OCI-LY7 (cell line): Measurements from ENCODE around the gene DNER. TPM values are rescaled to one million over a fixed set of nuclear protein-coding genes. Genes with fewer than 3 reads are reported as not detected.

ENCODE experiments used
- BruUV-seq: library from RNA; stranded (reverse); fragments of 400-500 nt; replicated peaks from 2 replicates; lab custom pipeline; 2021; lab: Mats Ljungman, UMichigan
- CTCF ChIA-PET: fragments of 300-600 bp; sonication (Branson Sonifier 250); formaldehyde crosslinking; loops from one replicate; lab custom pipeline; 2022; ENCODE audit warnings: antibody characterized with exemption; ENCODE audit not compliant: unreplicated experiment; lab: Charles Lee
- POLR2A ChIA-PET: fragments of 300-600 bp; sonication (Branson Sonifier 250); formaldehyde crosslinking; loops from one replicate; lab custom pipeline; 2022; ENCODE audit warnings: antibody characterized with exemption; lab: Charles Lee
- DNase-seq: peaks from one replicate; pipeline ENCODE4 v3.0.0-alpha.2; 2015; ENCODE audit warnings: low spot score
- H2AFZ ChIP-seq: fragments of 200-600 bp; sonication (generic), shearing (Covaris generic); 2 replicates; pipeline ENCODE4 v1.6.1; 2014; ENCODE audit warnings: mild to moderate bottlenecking, antibody characterized with exemption, low read length, moderate library complexity
- H3K27ac ChIP-seq: fragments of 200-600 bp; sonication (generic); 2 replicates; pipeline ENCODE4 v1.5.1; 2014; ENCODE audit warnings: mixed run types, low read depth, mild to moderate bottlenecking, moderate library complexity, low read length, inconsistent platforms; ENCODE audit not compliant: poor library complexity, severe bottlenecking
- H3K36me3 ChIP-seq: fragments of 200-600 bp; sonication (generic); 2 replicates; pipeline ENCODE4 v1.6.1; 2014; ENCODE audit warnings: mild to moderate bottlenecking, antibody characterized with exemption, low read length, moderate library complexity, mixed read lengths; ENCODE audit not compliant: insufficient read depth
- H3K4me1 ChIP-seq: fragments of 200-600 bp; sonication (generic); 2 replicates; pipeline ENCODE4 v1.5.1; 2014; ENCODE audit warnings: mild to moderate bottlenecking, low read length; ENCODE audit not compliant: insufficient read depth, poor library complexity, severe bottlenecking
- H3K4me2 ChIP-seq: fragments of 200-600 bp; sonication (generic); 2 replicates; pipeline ENCODE4 v1.6.1; 2014; ENCODE audit warnings: mild to moderate bottlenecking, low read length
- H3K4me3 ChIP-seq: fragments of 200-600 bp; sonication (generic); 2 replicates; pipeline ENCODE4 v1.5.1; 2014; ENCODE audit warnings: mild to moderate bottlenecking, low read depth, low read length; ENCODE audit not compliant: poor library complexity, severe bottlenecking
- H3K79me2 ChIP-seq: fragments of 200-600 bp; sonication (generic); 2 replicates; pipeline ENCODE4 v1.6.1; 2016; ENCODE audit warnings: low read depth, mild to moderate bottlenecking, low read length, moderate library complexity, mixed read lengths; ENCODE audit not compliant: insufficient read depth
- H3K9me2 ChIP-seq: fragments of 200-600 bp; sonication (generic); 2 replicates; pipeline ENCODE4 v1.6.1; 2016; ENCODE audit warnings: mild to moderate bottlenecking, low read length, mixed read lengths; ENCODE audit not compliant: insufficient read depth
- H3K9me3 ChIP-seq: fragments of 200-600 bp; sonication (generic); 2 replicates; pipeline ENCODE4 v1.6.1; 2014; ENCODE audit warnings: mild to moderate bottlenecking, mixed run types, low read length, mixed read lengths
- H4K20me1 ChIP-seq: fragments of 200-600 bp; sonication (generic); 2 replicates; pipeline ENCODE4 v1.6.1; 2014; ENCODE audit warnings: mild to moderate bottlenecking, antibody characterized with exemption, low read length, moderate library complexity, mixed read lengths; ENCODE audit not compliant: insufficient read depth
- EZH2phosphoT487 ChIP-seq: fragments of 200-600 bp; sonication (generic); IDR thresholded peaks from 2 replicates; pipeline ENCODE4 v1.6.1; 2018; ENCODE audit warnings: low read depth, borderline replicate concordance, mild to moderate bottlenecking, mixed run types, antibody characterized with exemption, low read length, moderate library complexity, mixed read lengths
- intact Hi-C: fragments of 100-400 bp; cut with micrococcal nuclease; formaldehyde crosslinking; loops from one replicate; pipeline ENCODE4 v1.10.0; 2022; ENCODE audit not compliant: unreplicated experiment
- total RNA-seq, 2 experiments: library from RNA; depleted of rRNA in 1 of 2; stranded (reverse); fragments of >200 nt in 1 of 2; shearing (Covaris generic) in 1 of 2; gene quantifications; 2 replicates each; pipeline ENCODE4 v1.2.3, GENCODE V29; 2014 to 2022
- TF ChIP-seq, protein P1 (sequence below): fragments of 200-600 bp; sonication (generic); conservative IDR thresholded peaks from 2 replicates; pipeline ENCODE4 v1.5.1; 2014; ENCODE audit warnings: mild to moderate bottlenecking, antibody characterized with exemption, low read length, moderate library complexity, mixed read lengths

DNER gene
- total RNA-seq, 2 experiments from 2014 or later, result not detected

DNA sequence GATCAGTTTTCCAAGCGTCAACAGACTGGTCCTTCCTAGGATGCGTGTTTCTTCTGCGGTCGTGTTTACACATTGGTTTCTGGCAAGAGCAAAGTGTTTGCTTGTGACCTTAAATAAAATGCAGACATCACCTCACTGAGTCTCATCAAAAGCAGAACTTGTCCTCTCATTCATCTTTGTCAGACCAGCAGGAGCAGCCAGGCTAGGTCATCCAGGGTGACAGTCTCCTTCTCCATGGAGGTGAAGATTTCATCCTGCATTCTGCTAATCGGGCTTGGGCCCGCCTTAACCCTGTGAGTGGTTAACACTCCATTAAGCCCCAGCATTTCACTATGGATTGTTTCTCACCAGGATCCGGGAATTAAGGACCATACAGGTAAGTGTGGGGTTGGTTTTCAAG is 379.0 kb downstream of the DNER start:
- no peak overlapping the region for H3K27ac ChIP-seq
- H3K9me3 ChIP-seq, result no peaks in the 10 kb centered on the region
- H3K9me2 ChIP-seq, result no peaks in the 10 kb centered on the region
- H3K79me2 ChIP-seq, result no peaks in the 10 kb centered on the region
- DNase-seq, result no peak
- BruUV-seq, result no TSS peak
- H4K20me1 ChIP-seq, result no peaks in the 10 kb centered on the region
- no peak for TF ChIP-seq EZH2phosphoT487
- TF ChIP-seq, protein P1, sequence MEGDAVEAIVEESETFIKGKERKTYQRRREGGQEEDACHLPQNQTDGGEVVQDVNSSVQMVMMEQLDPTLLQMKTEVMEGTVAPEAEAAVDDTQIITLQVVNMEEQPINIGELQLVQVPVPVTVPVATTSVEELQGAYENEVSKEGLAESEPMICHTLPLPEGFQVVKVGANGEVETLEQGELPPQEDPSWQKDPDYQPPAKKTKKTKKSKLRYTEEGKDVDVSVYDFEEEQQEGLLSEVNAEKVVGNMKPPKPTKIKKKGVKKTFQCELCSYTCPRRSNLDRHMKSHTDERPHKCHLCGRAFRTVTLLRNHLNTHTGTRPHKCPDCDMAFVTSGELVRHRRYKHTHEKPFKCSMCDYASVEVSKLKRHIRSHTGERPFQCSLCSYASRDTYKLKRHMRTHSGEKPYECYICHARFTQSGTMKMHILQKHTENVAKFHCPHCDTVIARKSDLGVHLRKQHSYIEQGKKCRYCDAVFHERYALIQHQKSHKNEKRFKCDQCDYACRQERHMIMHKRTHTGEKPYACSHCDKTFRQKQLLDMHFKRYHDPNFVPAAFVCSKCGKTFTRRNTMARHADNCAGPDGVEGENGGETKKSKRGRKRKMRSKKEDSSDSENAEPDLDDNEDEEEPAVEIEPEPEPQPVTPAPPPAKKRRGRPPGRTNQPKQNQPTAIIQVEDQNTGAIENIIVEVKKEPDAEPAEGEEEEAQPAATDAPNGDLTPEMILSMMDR, result no peak
- H3K4me1 ChIP-seq, result peaks cover 14% of the 10 kb centered on the region
- POLR2A ChIA-PET, result no interaction called here
- H3K36me3 ChIP-seq, result no peaks in the 10 kb centered on the region
- H3K4me3 ChIP-seq, result no peak overlapping the region
- no peak overlapping the region for H3K4me2 ChIP-seq
- CTCF ChIA-PET, result no interaction called here
- H2AFZ ChIP-seq, result no peak overlapping the region
- intact Hi-C loops, result no loop called here

DNA sequence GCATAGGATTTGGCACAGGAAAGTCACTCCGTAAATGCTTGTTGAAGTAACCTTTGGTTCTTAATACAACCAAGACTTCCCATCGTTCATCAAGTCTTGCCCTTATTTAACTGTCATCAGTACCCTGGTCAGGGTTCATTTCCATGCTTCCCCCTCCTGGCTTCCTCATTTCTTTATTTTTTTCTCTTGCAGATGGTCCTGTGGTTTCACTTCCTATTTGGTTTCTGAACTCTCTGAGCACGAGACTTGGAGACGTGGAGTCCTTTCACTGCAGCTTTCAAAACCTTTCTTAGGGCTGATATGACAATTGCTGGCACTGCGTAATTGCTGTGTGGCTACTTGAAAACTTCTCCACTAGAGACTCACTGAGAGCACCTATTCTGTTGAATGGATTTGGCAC is 383.4 kb downstream of the DNER start:
- peak; percentile 60 for DNase-seq
- peak overlapping the region; percentile 44 for H3K4me2 ChIP-seq
- H3K27ac ChIP-seq, result no peak overlapping the region
- no peak for TF ChIP-seq EZH2phosphoT487
- TF ChIP-seq, protein P1, result no peak
- H3K9me2 ChIP-seq, result no peaks in the 10 kb centered on the region
- ChIA-PET POLR2A (interaction anchor here (1.1 kb wide), 1 partner anchor 10 kb away, joined by 3 read pairs; no protein-coding TSS in a partner anchor), CTCF (no interaction called here)
- intact Hi-C loops, result no loop called here
- no peaks in the 10 kb centered on the region for H4K20me1 ChIP-seq
- H3K36me3 ChIP-seq, result no peaks in the 10 kb centered on the region
- no peak overlapping the region for H2AFZ ChIP-seq
- H3K79me2 ChIP-seq, result no peaks in the 10 kb centered on the region
- BruUV-seq, result no TSS peak
- H3K4me3 ChIP-seq, result no peak overlapping the region
- H3K4me1 ChIP-seq, result peaks cover 14% of the 10 kb centered on the region
- no peaks in the 10 kb centered on the region for H3K9me3 ChIP-seq

DNA sequence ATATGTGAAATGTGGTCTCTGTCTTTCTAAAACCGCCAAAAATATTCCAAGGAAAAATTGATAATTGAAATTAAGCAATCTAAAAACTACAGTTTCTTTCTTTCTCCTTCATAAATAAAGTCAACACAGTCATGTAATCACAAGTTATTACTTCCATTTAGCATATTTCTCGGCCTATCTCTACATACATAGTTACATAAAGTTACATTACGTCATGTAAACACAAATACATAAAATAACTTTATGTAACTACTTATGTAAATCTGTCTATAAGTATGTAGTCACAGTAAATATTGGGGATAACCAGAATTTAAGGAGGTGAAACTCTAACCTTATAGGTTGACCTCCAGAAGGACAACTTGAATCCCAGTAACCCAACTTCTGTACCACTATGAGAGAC is 394.8 kb downstream of the DNER start:
- TF ChIP-seq EZH2phosphoT487, result no peak
- TF ChIP-seq, protein P1, result no peak
- H3K4me2 ChIP-seq, result no peak overlapping the region
- H3K9me2 ChIP-seq, result no peaks in the 10 kb centered on the region
- no peaks in the 10 kb centered on the region for H3K9me3 ChIP-seq
- no peaks in the 10 kb centered on the region for H3K79me2 ChIP-seq
- H4K20me1 ChIP-seq, result no peaks in the 10 kb centered on the region
- CTCF ChIA-PET, result no interaction called here
- POLR2A ChIA-PET, result interaction anchor here (0.7 kb wide), 1 partner anchor 281 kb away, joined by 3 read pairs; no protein-coding TSS in a partner anchor
- H3K4me3 ChIP-seq, result no peak overlapping the region
- H3K27ac ChIP-seq, result no peak overlapping the region
- no peak for DNase-seq
- H3K36me3 ChIP-seq, result no peaks in the 10 kb centered on the region
- no peaks in the 10 kb centered on the region for H3K4me1 ChIP-seq
- no TSS peak for BruUV-seq
- intact Hi-C loops, result no loop called here
- no peak overlapping the region for H2AFZ ChIP-seq
